ENCODE measurements around the gene MARCHF3.

DNA sequence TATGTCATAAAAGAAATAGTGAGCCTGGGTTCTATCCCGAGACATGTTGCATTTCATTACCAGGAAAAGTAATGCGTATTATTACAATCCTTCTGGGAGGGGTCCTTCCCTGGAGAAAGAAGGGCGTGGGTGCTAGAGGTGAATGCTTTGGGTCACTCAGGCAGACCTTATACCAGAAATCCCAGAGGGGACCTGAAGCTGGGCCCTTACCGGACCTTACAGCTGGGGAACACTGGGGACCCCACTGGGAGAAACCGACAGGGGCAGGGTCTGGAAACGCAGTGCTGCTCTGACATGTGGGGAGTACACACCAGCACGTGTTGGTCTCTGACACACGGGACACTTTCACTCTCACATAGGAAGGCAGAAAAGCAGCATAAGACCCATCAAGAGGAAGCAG, 182.1 kb downstream of the MARCHF3 start:
- TF ChIP-seq POLR2A (IDR thresholded peaks at IDR 0.05) = no peak
- TF ChIP-seq, protein P1, sequence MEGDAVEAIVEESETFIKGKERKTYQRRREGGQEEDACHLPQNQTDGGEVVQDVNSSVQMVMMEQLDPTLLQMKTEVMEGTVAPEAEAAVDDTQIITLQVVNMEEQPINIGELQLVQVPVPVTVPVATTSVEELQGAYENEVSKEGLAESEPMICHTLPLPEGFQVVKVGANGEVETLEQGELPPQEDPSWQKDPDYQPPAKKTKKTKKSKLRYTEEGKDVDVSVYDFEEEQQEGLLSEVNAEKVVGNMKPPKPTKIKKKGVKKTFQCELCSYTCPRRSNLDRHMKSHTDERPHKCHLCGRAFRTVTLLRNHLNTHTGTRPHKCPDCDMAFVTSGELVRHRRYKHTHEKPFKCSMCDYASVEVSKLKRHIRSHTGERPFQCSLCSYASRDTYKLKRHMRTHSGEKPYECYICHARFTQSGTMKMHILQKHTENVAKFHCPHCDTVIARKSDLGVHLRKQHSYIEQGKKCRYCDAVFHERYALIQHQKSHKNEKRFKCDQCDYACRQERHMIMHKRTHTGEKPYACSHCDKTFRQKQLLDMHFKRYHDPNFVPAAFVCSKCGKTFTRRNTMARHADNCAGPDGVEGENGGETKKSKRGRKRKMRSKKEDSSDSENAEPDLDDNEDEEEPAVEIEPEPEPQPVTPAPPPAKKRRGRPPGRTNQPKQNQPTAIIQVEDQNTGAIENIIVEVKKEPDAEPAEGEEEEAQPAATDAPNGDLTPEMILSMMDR (IDR thresholded peaks at IDR 0.05) = no peak
